ENCODE results near the gene TWIST2. TPM values are rescaled to one million over a fixed set of nuclear protein-coding genes. Genes with fewer than 3 reads are reported as not detected.

Gene TWIST2
- total RNA-seq, 6 donors from 2014 or later: 10.5 to 29.3 (median 23.4) TPM

DNA sequence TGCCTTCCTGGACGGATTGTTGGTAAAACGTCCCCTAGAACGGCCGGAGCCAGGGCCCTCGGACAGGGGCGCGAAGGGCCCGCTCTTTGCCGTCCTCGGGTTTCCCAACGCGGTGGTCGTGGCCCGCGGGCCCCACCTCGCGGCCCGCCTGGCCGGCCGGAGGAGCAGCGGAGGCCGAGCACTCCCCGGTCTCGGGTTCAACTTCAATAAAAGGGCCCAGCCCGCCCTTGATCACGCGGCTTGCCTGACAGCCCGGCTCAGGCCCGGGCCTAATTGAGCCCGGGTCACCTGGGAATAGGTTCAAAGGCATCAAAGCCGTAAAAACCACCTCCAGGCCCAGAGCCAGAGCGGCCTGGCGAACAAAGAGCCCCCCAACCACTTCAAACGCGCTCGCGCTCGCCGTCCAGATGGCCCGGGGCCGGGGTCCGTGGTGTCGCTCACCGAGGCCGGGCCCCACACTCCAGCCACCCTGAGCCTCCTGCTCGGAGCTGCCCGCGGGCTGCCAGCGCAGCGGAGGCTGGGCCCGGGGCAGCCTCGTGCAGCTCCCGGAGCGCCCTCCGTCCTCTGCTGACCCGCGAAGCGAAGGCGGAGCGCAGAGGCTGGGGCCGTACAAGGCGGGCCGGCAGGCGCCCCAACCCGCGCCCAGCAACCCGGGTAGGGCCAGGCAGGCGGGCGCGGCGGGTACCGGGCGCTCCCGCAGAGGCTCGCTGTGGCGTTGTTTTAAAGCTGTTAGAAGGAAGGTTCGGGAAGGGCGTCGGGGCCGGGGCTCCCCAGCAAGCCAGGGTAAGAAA is 1.1 kb upstream of the TWIST2 start:
- no peaks in the 10 kb centered on the region for H3K36me3 ChIP-seq
- TF ChIP-seq POLR2AphosphoS5 (IDR thresholded peaks at IDR 0.05) (no peak), EP300 (IDR thresholded peaks at IDR 0.05) (no peak), POLR2A (IDR thresholded peaks at IDR 0.05) (no peak), CTCF (IDR thresholded peaks at IDR 0.05) (no peak)
- no peaks in the 10 kb centered on the region for H3K9me3 ChIP-seq
- ATAC-seq (ENCODE audit: low FRiP score in 2 of 2) (peak; percentile 73 to 79), DNase-seq (peak in 1 of 2 donors; percentile 87)
- H3K4me3 ChIP-seq: peak overlapping the region in 3 of 4 donors; percentile 53 to 76 (median 71)
- H3K27ac ChIP-seq: peak overlapping the region in 3 of 4 donors; percentile 50 to 79 (median 68)
- 4 to 9% methylated on average over 17 to 49 of the region's 80 CpGs for WGBS, 2 donors
- H3K4me1 ChIP-seq: peaks cover 7 to 34% (median 23%) of the 10 kb centered on the region in 4 donors
- peaks cover 0 to 28% (median 14%) of the 10 kb centered on the region in 4 donors for H3K27me3 ChIP-seq

DNA sequence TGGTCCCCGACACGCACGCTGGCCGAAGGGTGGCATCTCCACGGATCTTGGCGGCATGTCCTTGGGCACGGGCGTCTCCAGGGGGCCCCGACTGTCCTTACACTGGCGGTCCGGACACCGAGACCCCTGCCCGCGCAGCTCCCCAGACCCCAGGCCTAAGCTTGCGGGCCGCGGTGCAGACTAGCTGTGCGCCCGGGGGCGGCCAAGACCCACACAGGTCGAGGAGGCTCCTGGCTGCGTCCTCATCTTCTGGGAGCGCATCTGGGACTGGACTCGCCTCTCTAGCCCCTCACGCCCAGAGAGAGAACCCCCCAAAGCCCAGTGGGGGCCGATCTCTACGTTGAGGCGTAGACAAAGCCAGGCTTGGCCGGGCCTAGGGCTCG is 475 bp upstream of the TWIST2 start:
- no peaks in the 10 kb centered on the region for H3K36me3 ChIP-seq
- H3K27ac ChIP-seq: peak overlapping the region; percentile 36 to 79 (median 59)
- H3K27me3 ChIP-seq: peaks cover 0 to 28% (median 14%) of the 10 kb centered on the region in 4 donors
- WGBS, 2 donors: 2 to 4% methylated on average over 5 to 15 of the region's 30 CpGs
- peak overlapping the region; percentile 26 to 76 (median 62) for H3K4me3 ChIP-seq
- H3K9me3 ChIP-seq: no peaks in the 10 kb centered on the region
- peaks cover 7 to 34% (median 23%) of the 10 kb centered on the region in 4 donors for H3K4me1 ChIP-seq
- no peak for TF ChIP-seq EP300 (IDR thresholded peaks at IDR 0.05)
- no peak for TF ChIP-seq CTCF (IDR thresholded peaks at IDR 0.05)
- TF ChIP-seq POLR2AphosphoS5 (IDR thresholded peaks at IDR 0.05): no peak
- TF ChIP-seq POLR2A (IDR thresholded peaks at IDR 0.05): no peak
- DNase-seq: peak in 1 of 2 donors; percentile 83
- peak in 1 of 2 donors; percentile 25 for ATAC-seq (ENCODE audit: low FRiP score in 2 of 2)

DNA sequence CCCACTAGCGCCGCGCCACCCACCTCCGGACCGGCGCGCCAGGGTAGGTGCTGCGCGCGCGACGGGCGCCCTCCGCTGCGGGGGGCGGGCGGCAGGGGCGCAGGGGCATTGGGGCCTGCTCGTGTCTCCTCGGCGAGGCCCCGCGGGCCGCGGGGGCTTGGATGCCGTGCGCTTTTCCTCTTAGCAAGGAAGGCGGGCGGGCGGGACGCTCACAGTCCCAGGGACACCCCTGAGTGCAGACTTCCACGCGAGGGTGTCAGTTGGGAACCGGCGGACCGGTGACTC is 748 bp downstream of the TWIST2 start:
- H3K4me1 ChIP-seq: peaks cover 7 to 34% (median 23%) of the 10 kb centered on the region in 4 donors
- no peak for TF ChIP-seq EP300 (IDR thresholded peaks at IDR 0.05)
- no peak for TF ChIP-seq CTCF (IDR thresholded peaks at IDR 0.05)
- no peak for TF ChIP-seq POLR2A (IDR thresholded peaks at IDR 0.05)
- no peak for TF ChIP-seq POLR2AphosphoS5 (IDR thresholded peaks at IDR 0.05)
- no peaks in the 10 kb centered on the region for H3K9me3 ChIP-seq
- H3K4me3 ChIP-seq: peak overlapping the region; percentile 53 to 76 (median 66)
- WGBS, 2 donors: 4 to 5% methylated on average over 13 to 32 of the region's 36 CpGs
- ATAC-seq (ENCODE audit: low FRiP score in 2 of 2): peak in 1 of 2 donors; percentile 49
- H3K36me3 ChIP-seq: no peaks in the 10 kb centered on the region
- DNase-seq: peak in 1 of 2 donors; percentile 75
- H3K27me3 ChIP-seq: peaks cover 0 to 28% (median 14%) of the 10 kb centered on the region in 4 donors
- peak overlapping the region; percentile 50 to 79 (median 74) for H3K27ac ChIP-seq

GRCh38 chr2:238848976-238849853 is 1.3 kb downstream of the TWIST2 start:
- ATAC-seq (ENCODE audit: low FRiP score in 2 of 2) (peak in 1 of 2 donors; percentile 39), DNase-seq (peak in 1 of 2 donors; percentile 83)
- WGBS, 2 donors: 10 to 13% methylated on average over 10 to 21 of the region's 70 CpGs
- no peaks in the 10 kb centered on the region for H3K36me3 ChIP-seq
- peaks cover 7 to 34% (median 23%) of the 10 kb centered on the region in 4 donors for H3K4me1 ChIP-seq
- H3K4me3 ChIP-seq: peak overlapping the region; percentile 53 to 76 (median 66)
- TF ChIP-seq CTCF (IDR thresholded peaks at IDR 0.05): no peak
- TF ChIP-seq EP300 (IDR thresholded peaks at IDR 0.05): no peak
- TF ChIP-seq POLR2A (IDR thresholded peaks at IDR 0.05): no peak
- no peak for TF ChIP-seq POLR2AphosphoS5 (IDR thresholded peaks at IDR 0.05)
- peak overlapping the region; percentile 50 to 79 (median 74) for H3K27ac ChIP-seq
- no peaks in the 10 kb centered on the region for H3K9me3 ChIP-seq
- H3K27me3 ChIP-seq: peaks cover 0 to 28% (median 14%) of the 10 kb centered on the region in 4 donors
